DMS153 treated with DMSO at 0.1 percent for 48 hours (cell line): ENCODE results near the gene TRIM8.

Source experiments
- DNase-seq: peaks from one replicate; lab custom pipeline; 2025; ENCODE audit not compliant: unreplicated experiment; lab: John Stamatoyannopoulos, UW

Gene TRIM8

DNA sequence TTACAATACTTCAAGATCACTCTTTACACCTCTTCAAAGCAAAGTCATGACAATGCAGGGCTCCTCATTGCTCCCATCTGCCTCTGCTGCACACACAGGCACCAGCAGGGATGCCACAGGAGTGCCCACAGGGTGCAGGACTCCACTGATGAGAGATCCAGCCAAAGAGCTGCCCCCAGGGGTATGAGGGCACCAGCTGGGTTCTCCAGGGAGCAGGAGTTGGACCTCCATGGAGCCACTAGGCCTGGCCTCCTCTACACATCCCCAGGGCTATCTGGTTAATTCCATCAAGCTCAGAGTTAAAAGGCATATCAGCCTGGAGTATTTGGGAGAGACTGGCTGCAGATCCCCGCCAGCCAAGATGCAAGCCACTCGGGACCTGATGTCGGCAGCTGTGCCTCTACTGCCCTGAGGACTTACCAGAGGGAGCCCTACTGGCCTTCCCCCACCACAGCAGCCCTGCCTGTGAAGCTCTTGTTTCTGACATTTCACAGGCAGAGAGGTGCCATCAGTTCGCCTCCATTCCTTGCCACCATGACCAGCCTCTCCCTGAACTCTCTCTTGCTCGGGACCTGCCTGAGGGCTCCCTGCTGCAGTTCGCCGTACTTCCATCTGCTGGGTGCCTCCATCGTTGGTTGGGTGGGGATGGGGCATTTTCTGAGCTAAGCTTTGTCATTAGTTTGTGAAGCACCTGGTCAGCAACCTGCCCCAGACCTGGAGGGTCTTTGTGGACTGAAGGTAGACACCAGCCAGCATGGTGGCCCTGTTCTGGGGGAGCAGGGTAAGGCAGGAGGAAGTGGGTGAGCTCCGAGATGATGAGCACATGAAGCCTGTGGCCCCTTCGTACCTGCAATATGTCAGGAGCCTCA is 12.5 kb upstream of the TRIM8 start:
- no peak for DNase-seq

- DNase-seq = no peak
Measured at GRCh38 chr10:102632394-102633111, 11.7 kb upstream of the TRIM8 start.

DNA sequence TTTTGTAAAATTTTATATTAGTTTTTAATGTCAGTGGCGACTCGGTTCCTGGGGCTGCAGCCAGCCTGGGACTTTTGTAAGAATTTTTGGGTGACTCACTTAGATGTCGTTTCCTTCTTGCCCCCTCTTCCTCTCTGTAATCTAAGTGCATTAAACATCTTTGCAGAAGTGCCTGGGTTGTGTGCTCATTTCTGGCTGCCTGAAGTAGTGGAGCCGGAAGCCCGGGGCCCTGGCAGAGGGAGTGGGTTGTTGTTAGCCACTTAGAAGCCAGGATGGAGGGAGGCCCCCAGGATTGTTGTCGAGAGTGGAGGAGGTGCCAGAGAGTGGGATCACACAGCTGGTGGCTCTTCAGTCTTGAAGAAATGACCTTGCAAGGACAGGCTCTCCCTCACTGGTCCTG is 11.0 kb upstream of the TRIM8 start:
- no peak for DNase-seq

DNA sequence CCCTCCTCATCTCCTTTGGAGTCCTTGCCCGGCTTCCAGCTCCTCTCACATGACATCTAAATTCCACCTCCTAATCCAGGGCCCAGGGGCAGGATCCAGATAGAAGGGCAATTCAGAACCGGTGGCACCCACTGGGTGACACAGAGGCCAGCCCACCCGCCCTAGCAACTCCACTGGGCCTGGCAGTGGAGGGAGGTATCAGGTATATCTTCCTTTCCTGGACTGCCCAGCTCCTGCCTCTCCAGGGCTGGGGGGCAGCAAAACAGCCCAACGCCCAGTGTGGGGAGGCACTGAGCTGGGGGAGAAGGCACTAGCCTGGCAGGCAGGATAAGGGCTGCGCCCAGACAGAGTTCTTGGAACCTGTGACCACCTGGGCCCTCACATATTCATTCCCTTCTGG is 10.4 kb upstream of the TRIM8 start:
- no peak for DNase-seq

GRCh38 chr10:102634686-102635085 is 9.6 kb upstream of the TRIM8 start:
- no peak for DNase-seq

DNA sequence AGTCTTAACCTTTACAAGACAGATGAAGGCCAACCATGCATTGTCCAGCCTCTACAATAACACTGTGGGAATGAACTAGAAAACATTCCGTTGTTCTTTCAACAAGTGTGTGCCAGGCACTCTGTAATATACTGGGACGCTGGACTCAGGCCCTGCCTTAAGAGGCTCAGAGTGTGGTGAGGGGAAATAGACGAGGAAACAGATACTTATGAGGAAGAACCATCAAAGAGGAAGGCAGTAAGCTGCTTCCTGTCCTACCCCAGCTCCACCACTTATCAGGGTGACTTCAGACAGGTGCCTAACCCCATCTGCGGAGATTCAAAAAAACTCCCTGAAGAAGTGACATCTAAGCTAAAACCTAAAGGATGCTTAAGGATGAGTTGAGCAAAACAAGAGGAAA is 8.9 kb upstream of the TRIM8 start:
- no peak for DNase-seq

DNA sequence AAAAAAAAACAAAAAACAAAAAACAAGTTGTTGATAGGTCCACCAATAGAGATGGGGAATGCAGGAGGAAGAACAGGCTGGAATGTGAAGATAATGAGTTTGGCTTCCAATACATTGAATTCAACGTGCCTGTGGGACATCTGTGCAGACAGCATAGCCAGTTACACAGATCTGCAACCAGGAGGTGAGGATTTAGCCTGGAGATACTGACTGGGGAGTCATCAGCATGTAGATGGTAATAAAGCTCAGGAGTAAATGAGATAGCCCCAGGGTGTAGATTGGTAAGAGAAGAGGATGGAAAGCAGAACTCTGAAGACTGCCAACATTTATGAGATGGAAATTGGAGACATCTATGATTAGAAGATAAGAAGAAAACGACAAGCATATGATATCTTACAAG is 4.7 kb upstream of the TRIM8 start:
- no peak for DNase-seq

GRCh38 chr10:102641402-102641801 is 2.9 kb upstream of the TRIM8 start:
- peak; percentile 56 for DNase-seq

DNA sequence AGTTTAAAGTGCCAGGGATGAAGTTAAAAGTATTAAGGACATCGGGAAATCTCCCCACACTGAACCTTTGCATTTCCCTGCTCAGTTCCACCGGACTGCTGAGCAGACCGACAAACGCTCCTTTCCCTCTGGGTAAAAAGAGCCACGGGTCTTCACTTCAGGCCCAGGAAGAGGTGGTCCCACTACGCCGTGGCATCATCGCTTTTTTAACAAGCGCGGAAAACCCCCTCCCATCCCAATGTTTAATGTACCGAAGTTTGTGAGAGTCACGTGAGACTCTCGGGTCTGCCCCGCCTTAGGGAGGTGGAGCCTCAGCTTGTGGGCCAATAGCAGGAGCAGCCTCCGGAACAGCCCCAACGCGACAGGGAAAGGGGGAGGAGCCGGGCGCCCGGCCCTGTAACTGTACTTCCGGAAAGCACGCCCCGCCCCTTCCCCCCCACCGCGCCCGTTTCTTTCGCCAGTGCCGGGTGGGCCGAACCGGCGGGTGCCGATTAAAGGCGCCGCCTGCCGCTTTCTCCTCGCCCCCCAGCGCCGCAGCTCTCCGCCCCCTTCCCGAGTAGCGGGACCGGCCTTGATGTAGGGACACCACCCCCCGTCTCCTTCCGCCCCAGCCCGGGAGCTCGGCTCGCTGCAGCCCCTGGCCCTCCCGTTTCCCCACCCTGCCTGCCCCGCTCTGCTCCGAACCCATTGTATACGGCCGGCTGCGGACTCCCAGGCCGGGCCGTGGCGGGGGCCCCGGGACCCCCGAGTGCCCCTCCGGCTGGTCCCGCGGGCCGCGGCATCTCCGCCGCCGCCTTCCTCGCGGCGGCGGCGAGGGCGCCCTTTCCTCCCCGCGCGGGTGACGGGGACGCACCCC is 2.2 kb upstream of the TRIM8 start:
- peak; percentile 93 for DNase-seq

DNA sequence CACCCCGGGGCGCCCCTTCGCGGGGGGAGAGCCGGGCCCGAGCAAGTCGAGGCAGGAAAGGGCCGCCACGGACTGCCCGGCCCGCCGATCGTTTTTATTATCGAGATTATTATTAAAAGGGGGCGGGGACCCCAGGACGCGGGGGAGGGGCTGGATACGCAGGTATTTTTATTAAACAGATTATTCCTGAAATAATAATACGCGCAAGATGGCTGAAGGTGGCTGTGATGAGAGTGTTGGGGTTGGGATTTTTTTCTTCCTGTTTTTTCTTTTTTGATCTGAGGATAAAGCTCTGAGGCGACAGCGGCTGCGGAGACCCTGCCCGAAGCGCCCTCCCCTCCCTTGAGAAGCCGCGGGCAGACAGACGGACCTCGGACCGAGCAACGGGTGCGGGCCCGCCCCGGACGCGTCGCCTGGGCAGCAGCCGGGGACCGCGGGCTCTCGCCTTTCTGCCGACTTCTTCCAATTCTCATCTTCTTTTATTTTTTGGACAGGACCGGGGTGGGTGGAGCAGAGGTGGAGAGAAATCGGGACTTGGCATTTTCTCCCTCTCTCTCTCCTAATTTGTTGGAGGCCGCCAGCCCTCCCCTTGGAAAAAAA is 1.4 kb upstream of the TRIM8 start:
- peak; percentile 18 for DNase-seq

DNA sequence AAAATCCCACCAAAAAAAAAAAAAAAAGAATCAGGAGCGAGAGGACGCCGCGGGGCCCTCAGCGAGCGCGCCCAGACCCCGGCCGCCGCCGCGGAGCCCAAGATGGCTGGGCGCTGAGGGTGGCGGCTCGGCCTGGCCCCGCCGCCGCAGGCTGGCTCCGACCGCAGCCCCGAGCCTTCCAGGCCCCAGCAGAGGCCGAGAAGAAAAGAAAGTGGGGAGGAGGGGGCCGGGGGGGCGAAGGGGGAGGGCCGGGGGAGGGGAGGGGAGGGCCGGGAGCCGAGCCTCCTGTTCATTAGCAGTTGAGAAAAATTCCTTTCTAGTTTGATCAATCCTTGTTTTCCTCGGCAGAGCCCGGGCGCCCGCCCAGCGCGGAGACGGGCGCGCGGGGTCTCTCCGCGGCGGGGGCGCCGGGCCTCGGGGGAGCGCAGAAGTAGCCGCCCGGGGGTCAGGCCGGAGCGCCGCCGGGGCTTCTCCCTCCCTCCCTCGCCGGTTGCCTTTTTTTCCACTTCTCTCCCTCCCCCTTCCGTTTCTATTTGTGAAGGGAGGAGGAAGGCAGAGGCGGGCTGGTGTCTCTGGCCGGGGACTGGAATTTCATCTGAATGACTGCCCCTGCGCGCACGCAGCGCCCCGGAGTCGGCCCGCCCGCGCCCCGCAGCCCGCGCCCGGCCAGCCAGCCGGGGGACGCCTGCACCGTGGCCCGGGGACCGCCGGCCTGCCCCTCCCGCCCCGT is 778 bp upstream of the TRIM8 start:
- peak; percentile 26 for DNase-seq

DNA sequence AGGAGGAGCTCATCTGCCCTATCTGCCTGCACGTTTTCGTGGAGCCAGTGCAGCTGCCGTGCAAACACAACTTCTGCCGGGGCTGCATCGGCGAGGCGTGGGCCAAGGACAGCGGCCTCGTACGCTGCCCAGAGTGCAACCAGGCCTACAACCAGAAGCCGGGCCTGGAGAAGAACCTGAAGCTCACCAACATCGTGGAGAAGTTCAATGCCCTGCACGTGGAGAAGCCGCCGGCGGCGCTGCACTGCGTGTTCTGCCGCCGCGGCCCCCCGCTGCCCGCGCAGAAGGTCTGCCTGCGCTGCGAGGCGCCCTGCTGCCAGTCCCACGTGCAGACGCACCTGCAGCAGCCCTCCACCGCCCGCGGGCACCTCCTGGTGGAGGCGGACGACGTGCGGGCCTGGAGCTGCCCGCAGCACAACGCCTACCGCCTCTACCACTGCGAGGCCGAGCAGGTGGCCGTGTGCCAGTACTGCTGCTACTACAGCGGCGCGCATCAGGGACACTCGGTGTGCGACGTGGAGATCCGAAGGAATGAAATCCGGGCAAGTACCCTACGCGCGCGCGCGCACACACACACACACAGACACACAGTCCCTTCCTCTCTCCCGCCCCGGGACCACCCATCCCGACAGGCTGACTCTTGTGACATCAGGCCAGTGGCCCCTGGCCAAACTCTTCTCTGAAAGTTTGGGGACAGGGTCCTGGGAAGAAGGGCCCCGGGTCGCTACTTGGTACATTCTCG is 538 bp downstream of the TRIM8 start:
- DNase-seq = peak; percentile 49

GRCh38 chr10:102645388-102645740 is 1.1 kb downstream of the TRIM8 start:
- peak; percentile 61 for DNase-seq

GRCh38 chr10:102645741-102646609 is 1.7 kb downstream of the TRIM8 start:
- peak; percentile 61 for DNase-seq

GRCh38 chr10:102646610-102647442 is 2.5 kb downstream of the TRIM8 start:
- DNase-seq = no peak

GRCh38 chr10:102647443-102648268 is 3.4 kb downstream of the TRIM8 start:
- no peak for DNase-seq

DNA sequence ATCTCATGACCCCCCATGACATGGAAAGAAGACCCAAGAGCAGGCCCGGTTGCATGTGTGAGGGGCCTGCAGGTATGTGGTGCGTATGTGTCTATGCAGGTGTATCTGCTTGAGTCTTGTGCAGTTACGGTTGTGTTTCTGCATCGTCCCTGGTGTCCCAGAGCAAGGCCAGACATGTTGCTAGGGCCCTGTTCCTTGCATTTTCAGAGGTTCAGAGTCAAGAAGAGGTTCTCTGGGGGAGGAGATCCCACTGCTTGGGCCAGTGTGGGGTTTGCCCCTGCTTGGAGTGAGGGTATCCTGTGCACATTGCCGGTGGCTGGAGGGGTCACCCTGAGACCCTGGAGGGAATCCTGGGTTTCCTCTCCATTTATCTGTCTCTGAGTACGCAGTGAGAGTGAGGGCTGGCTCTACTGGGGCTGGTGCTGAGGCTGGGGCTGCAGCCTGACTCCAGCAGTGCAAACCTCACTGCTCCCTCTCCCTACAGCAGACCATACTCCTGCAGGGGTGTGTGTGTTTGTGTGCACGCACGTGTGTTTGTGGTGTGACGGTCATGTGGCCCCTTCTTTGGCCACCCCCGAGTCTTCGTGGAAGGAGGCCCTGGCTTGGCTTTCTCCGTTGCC is 4.1 kb downstream of the TRIM8 start:
- no peak for DNase-seq
